Cardiac atrium fibroblast (primary cell): Measurements from ENCODE around the gene RAB41. TPM values are rescaled to one million over a fixed set of nuclear protein-coding genes. Genes with fewer than 3 reads are reported as not detected.

Source experiments
- total RNA-seq: library from RNA; depleted of rRNA; stranded (reverse); fragments of >200 nt; gene quantifications from 2 replicates; pipeline ENCODE4 v1.2.3, GENCODE V29; 2015

Gene RAB41
- total RNA-seq: not detected in 2 replicates

GRCh38 chrX:70281951-70282350, at the start of gene RAB41:
Gene RAB41 (plus strand): TSS chrX:70282172. CDS start chrX:70282218, 46 bp downstream.

GRCh38 chrX:70234355-70234754, 47.6 kb upstream of the RAB41 start, which contains the start of gene AWAT1:
Gene AWAT1 (plus strand): TSS chrX:70234655. CDS start chrX:70234696, 41 bp downstream.

DNA sequence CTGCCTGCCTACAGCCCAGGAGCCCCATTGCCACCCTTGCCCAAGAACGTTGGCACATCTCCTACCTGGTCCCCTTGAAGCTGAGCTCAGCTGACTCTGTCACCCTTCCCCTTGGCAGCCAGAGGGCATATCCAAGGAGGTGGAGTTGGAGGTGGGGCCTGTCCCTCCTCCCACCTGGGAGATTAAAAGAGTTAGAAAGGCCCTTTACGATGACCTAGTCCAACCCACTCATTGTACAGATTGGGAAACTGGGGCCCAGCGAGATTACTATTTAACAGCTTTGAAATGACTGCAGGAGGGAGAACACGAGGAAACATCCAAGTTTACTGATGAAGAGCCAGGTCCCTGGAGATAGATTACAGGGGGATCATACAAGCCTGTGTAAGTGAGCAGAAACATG, 21.9 kb upstream of the RAB41 start, which contains the start of gene P2RY4:
TSS of gene P2RY4 (minus strand) at position 101 of the 400 bp plus-strand sequence. CDS start 580 bp downstream, outside the sequence.

GRCh38 chrX:70268034-70268433, 13.9 kb upstream of the RAB41 start, which contains the start of gene ARR3:
Gene ARR3 (plus strand): TSS chrX:70268334. CDS start chrX:70269386, 1,052 bp downstream.

GRCh38 chrX:70289793-70290770, 8.1 kb downstream of the RAB41 start, which contains the start of the genes KIF4A and PDZD11:
Gene KIF4A (plus strand): TSS chrX:70290104. CDS start chrX:70290459, 355 bp downstream.
Gene PDZD11 (minus strand): TSS chrX:70289927. CDS start chrX:70289341, 586 bp downstream.

Other genes starting within 250 kb of the RAB41 start
- not detected in 2 replicates for gene AWAT2, start 232.2 kb upstream of the RAB41 start, total RNA-seq
- gene OTUD6A, start 219.7 kb upstream of the RAB41 start, total RNA-seq: not detected in 2 replicates
- 51.5 and 59.9 TPM in 2 replicates for gene IGBP1, start 148.7 kb upstream of the RAB41 start, total RNA-seq
- not detected in 2 replicates for gene DGAT2L6, start 104.7 kb upstream of the RAB41 start, total RNA-seq
- not detected in 2 replicates for gene AWAT1, start 47.5 kb upstream of the RAB41 start, total RNA-seq
- not detected in 2 replicates for gene P2RY4, start 22.0 kb upstream of the RAB41 start, total RNA-seq
- gene ARR3, start 13.8 kb upstream of the RAB41 start, total RNA-seq: not detected in 2 replicates
- 41.3 and 69.0 TPM in 2 replicates for gene PDZD11, start 7.8 kb downstream of the RAB41 start, total RNA-seq
- gene KIF4A, start 7.9 kb downstream of the RAB41 start, total RNA-seq: 3.2 and 5.0 TPM in 2 replicates
- gene GDPD2, start 141.1 kb downstream of the RAB41 start, total RNA-seq: 1.5 TPM in 1 of 2 replicates, not detected in the other
- 3.4 and 8.5 TPM in 2 replicates for gene DLG3, start 162.7 kb downstream of the RAB41 start, total RNA-seq